Measurements from ENCODE around the gene TMEM131L.
A peak's percentile ranks its signal among the peaks of the same experiment; 100 is the strongest.

The TMEM131L gene

DNA sequence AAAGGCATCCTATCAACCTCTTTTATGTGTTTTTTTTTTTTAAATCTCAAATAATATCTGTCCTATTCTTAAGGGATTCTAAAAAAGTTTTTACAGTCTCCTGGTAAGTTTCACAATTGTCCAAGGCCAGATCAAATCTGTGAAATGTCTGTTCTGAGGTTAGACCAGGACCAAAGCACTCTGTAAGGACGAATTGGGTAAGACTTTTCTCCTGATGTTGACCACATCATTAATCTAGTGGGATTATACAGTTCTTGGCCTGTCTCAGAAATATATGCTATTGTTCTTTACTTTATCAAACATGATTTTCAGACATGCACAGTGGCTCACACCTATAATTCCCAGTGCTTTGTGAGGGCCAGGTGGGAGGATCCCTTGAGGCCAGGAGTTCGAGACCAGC is 45.8 kb upstream of the TMEM131L start:
- Histone ChIP-seq H3K9ac (ENCODE audit: low read length) (peak overlapping the region; percentile 79), H4K20me1 (ENCODE audit: insufficient read depth, low read length) (no peaks in the 10 kb centered on the region), H3K27ac (ENCODE audit: low read depth, low read length, poor library complexity, severe bottlenecking) (peak overlapping the region; percentile 98), H3K9me3 (ENCODE audit: low read length) (no peaks in the 10 kb centered on the region), H3K9me2 (ENCODE audit: low read depth, low read length) (no peaks in the 10 kb centered on the region), H3K79me2 (ENCODE audit: insufficient read depth, low read length) (no peaks in the 10 kb centered on the region), H2AFZ (ENCODE audit: low read length) (no peak overlapping the region), H3K4me1 (ENCODE audit: insufficient read depth, low read length, severe bottlenecking) (peaks cover 62% of the 10 kb centered on the region), H3K36me3 (ENCODE audit: insufficient read depth, low read length) (peaks cover 21% of the 10 kb centered on the region), H3K4me2 (ENCODE audit: low read length) (peak overlapping the region; percentile 88), H3F3A (ENCODE audit: insufficient read depth, low read length) (0 out of 2 replicates have a peak, but pooled peaks cover 8% of the 10 kb centered on the region), H3K4me3 (ENCODE audit: low read depth, low read length, poor library complexity, severe bottlenecking) (peak overlapping the region; percentile 57), H3K27me3 (ENCODE audit: insufficient read depth, low read length) (no peaks in the 10 kb centered on the region)
- TF ChIP-seq, protein P1, sequence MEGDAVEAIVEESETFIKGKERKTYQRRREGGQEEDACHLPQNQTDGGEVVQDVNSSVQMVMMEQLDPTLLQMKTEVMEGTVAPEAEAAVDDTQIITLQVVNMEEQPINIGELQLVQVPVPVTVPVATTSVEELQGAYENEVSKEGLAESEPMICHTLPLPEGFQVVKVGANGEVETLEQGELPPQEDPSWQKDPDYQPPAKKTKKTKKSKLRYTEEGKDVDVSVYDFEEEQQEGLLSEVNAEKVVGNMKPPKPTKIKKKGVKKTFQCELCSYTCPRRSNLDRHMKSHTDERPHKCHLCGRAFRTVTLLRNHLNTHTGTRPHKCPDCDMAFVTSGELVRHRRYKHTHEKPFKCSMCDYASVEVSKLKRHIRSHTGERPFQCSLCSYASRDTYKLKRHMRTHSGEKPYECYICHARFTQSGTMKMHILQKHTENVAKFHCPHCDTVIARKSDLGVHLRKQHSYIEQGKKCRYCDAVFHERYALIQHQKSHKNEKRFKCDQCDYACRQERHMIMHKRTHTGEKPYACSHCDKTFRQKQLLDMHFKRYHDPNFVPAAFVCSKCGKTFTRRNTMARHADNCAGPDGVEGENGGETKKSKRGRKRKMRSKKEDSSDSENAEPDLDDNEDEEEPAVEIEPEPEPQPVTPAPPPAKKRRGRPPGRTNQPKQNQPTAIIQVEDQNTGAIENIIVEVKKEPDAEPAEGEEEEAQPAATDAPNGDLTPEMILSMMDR (IDR thresholded peaks at IDR 0.05; ENCODE audit: low read length) = no peak
- TF ChIP-seq EZH2 (IDR thresholded peaks at IDR 0.05; ENCODE audit: borderline replicate concordance, low read length) = no peak

DNA sequence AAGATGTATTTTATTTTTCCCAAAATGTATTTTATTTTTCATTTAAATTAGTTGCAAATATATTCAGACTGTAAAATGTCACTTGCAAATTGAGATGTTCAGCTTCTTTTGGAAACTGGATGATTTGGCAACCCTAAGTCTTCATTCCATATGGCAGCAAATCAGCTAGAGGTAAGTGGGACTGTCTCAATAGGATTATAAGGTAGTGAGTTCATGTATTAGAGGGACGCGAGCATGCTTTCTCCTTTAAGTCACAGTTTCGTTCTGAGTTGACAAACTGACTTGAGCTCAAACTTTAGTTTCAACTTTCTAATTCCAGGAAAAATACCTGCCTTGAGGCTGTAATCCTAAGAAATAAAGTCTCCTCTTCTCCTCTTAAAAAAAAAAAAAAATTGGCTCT is 44.2 kb upstream of the TMEM131L start:
- Histone ChIP-seq H3K4me1 (ENCODE audit: insufficient read depth, low read length, severe bottlenecking) (peaks cover 66% of the 10 kb centered on the region), H3K79me2 (ENCODE audit: insufficient read depth, low read length) (no peaks in the 10 kb centered on the region), H3K27ac (ENCODE audit: low read depth, low read length, poor library complexity, severe bottlenecking) (peak overlapping the region; percentile 98), H3K4me3 (ENCODE audit: low read depth, low read length, poor library complexity, severe bottlenecking) (no peak overlapping the region), H3K9ac (ENCODE audit: low read length) (peak overlapping the region; percentile 9; the same call in 1 of the 2 replicates), H3F3A (ENCODE audit: insufficient read depth, low read length) (peaks cover 15% of the 10 kb centered on the region; the same call in 1 of the 2 replicates), H4K20me1 (ENCODE audit: insufficient read depth, low read length) (no peaks in the 10 kb centered on the region), H3K4me2 (ENCODE audit: low read length) (no peak overlapping the region), H3K9me3 (ENCODE audit: low read length) (no peaks in the 10 kb centered on the region), H2AFZ (ENCODE audit: low read length) (no peak overlapping the region), H3K36me3 (ENCODE audit: insufficient read depth, low read length) (peaks cover 13% of the 10 kb centered on the region), H3K9me2 (ENCODE audit: low read depth, low read length) (no peaks in the 10 kb centered on the region), H3K27me3 (ENCODE audit: insufficient read depth, low read length) (no peaks in the 10 kb centered on the region)
- TF ChIP-seq, protein P1 (IDR thresholded peaks at IDR 0.05; ENCODE audit: low read length) = no peak
- no peak for TF ChIP-seq EZH2 (IDR thresholded peaks at IDR 0.05; ENCODE audit: borderline replicate concordance, low read length)

DNA sequence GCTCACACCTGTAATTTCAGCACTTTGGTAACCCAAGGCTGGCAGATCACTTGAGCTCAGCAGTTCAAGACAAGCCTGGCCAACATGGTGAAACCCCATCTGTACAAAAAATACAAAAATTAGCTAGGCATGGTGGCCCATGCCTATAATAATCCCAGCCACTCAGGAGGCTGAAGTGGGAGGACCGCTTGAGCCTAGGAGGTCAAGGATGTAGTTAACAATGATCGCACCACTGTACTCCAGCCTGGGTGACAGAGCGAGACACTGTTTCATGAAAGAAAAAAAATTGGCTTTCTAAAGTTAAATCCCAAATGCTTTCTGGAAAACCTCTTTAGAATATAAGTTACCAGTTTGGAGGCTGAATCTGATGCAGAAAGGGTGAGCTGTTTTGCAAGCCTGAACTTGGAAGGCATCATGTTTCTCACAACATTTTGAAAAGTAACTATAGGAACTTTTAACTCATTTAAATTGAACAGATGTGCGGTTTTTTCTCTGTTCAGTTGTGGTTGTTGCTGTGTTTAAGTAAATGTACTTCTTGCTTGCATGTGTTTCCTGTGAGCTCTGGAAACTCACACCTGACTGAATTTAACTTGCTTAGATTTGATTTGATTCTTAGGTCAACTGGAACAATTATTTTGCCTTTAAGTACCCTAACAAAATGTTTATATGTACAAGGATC is 39.8 kb upstream of the TMEM131L start:
- TF ChIP-seq, protein P1 (IDR thresholded peaks at IDR 0.05; ENCODE audit: low read length) = no peak
- TF ChIP-seq EZH2 (IDR thresholded peaks at IDR 0.05; ENCODE audit: borderline replicate concordance, low read length) = no peak
- Histone ChIP-seq H3K27ac (ENCODE audit: low read depth, low read length, poor library complexity, severe bottlenecking) (peak overlapping the region; percentile 99), H4K20me1 (ENCODE audit: insufficient read depth, low read length) (no peaks in the 10 kb centered on the region), H3K9me2 (ENCODE audit: low read depth, low read length) (no peaks in the 10 kb centered on the region), H2AFZ (ENCODE audit: low read length) (no peak overlapping the region), H3K9me3 (ENCODE audit: low read length) (no peaks in the 10 kb centered on the region), H3K36me3 (ENCODE audit: insufficient read depth, low read length) (no peaks in the 10 kb centered on the region; the same call in 1 of the 2 replicates), H3K9ac (ENCODE audit: low read length) (peak overlapping the region; percentile 62), H3K4me1 (ENCODE audit: insufficient read depth, low read length, severe bottlenecking) (peaks cover 72% of the 10 kb centered on the region), H3K4me3 (ENCODE audit: low read depth, low read length, poor library complexity, severe bottlenecking) (peak overlapping the region; percentile 27), H3K27me3 (ENCODE audit: insufficient read depth, low read length) (no peaks in the 10 kb centered on the region), H3K4me2 (ENCODE audit: low read length) (peak overlapping the region; percentile 45), H3K79me2 (ENCODE audit: insufficient read depth, low read length) (no peaks in the 10 kb centered on the region), H3F3A (ENCODE audit: insufficient read depth, low read length) (peaks cover 7% of the 10 kb centered on the region; the same call in 1 of the 2 replicates)

All from OCI-LY1 (cell line).